Neural cell (in vitro differentiated cells): ENCODE results near the gene IRF3. TPM values are rescaled to one million over a fixed set of nuclear protein-coding genes. Genes with fewer than 3 reads are reported as not detected.

Source experiments
- H2AFZ ChIP-seq: fragments of 200-600, 300-800 bp; sonication (generic), shearing (Covaris generic); 2 replicates; pipeline ENCODE4 v1.6.0; 2014; ENCODE audit warnings: low read depth, mild to moderate bottlenecking, antibody characterized with exemption, low read length, moderate library complexity
- H3F3A ChIP-seq: fragments of 200-600 bp; shearing (Covaris generic); 2 replicates; pipeline ENCODE4 v1.6.1; 2016; ENCODE audit warnings: mild to moderate bottlenecking, moderate library complexity, mixed read lengths, antibody characterized with exemption, low read length; ENCODE audit not compliant: insufficient read depth, poor library complexity, severe bottlenecking
- H3K27ac ChIP-seq: fragments of 200-600, 300-800 bp; sonication (generic), shearing (Covaris generic); 2 replicates; pipeline ENCODE4 v1.5.1; 2014; ENCODE audit warnings: mild to moderate bottlenecking, low read length, moderate library complexity
- H3K27me3 ChIP-seq: fragments of 300-800, 200-600 bp; sonication (generic), shearing (Covaris generic); 2 replicates; pipeline ENCODE4 v1.6.0; 2014; ENCODE audit warnings: mild to moderate bottlenecking, low read depth, low read length, moderate library complexity; ENCODE audit not compliant: insufficient read depth
- H3K36me3 ChIP-seq: fragments of 300-800, 200-600 bp; sonication (generic), shearing (Covaris generic); 2 replicates; pipeline ENCODE4 v1.5.1; 2014; ENCODE audit warnings: mild to moderate bottlenecking, antibody characterized with exemption, low read length, moderate library complexity; ENCODE audit not compliant: insufficient read depth
- H3K4me2 ChIP-seq: fragments of 300-800, 200-600 bp; sonication (generic), shearing (Covaris generic); 2 replicates; pipeline ENCODE4 v1.6.0; 2014; ENCODE audit warnings: mild to moderate bottlenecking, low read length
- H3K4me3 ChIP-seq: fragments of 300-800, 200-600 bp; sonication (generic), shearing (Covaris generic); 2 replicates; pipeline ENCODE4 v1.5.1; 2014; ENCODE audit warnings: mild to moderate bottlenecking, low read length, moderate library complexity
- H3K79me2 ChIP-seq: fragments of 200-600 bp; shearing (Covaris generic); replicated peaks from 2 replicates; pipeline ENCODE4 v1.6.0; 2014; ENCODE audit warnings: mild to moderate bottlenecking, low read length, moderate library complexity; ENCODE audit not compliant: insufficient read depth
- H3K9ac ChIP-seq: fragments of 300-800, 200-600 bp; sonication (generic), shearing (Covaris generic); 2 replicates; pipeline ENCODE4 v1.6.1; 2016; ENCODE audit warnings: mild to moderate bottlenecking, low read length, mixed read lengths
- H3K9me2 ChIP-seq: fragments of 200-600 bp; shearing (Covaris generic); 2 replicates; pipeline ENCODE4 v1.6.1; 2016; ENCODE audit warnings: mild to moderate bottlenecking, low read length, mixed read lengths; ENCODE audit not compliant: insufficient read depth
- H3K9me3 ChIP-seq: fragments of 200-600, 300-800 bp; sonication (generic), shearing (Covaris generic); 2 replicates; pipeline ENCODE4 v1.6.1; 2016; ENCODE audit warnings: mild to moderate bottlenecking, mixed run types, low read length, moderate library complexity, mixed read lengths
- H4K20me1 ChIP-seq: fragments of 200-600 bp; shearing (Covaris generic); 2 replicates; pipeline ENCODE4 v1.6.1; 2016; ENCODE audit warnings: mild to moderate bottlenecking, mixed run types; ENCODE audit not compliant: insufficient read depth
- CTCF ChIP-seq: fragments of 450-650 bp; IDR thresholded peaks from 2 replicates; pipeline ENCODE4 v1.5.1; 2014; ENCODE audit warnings: antibody characterized with exemption, mild to moderate bottlenecking, moderate library complexity; ENCODE audit not compliant: poor library complexity, severe bottlenecking
- EP300 ChIP-seq: fragments of 450-650 bp; conservative IDR thresholded peaks from 2 replicates; pipeline ENCODE4 v1.6.1; 2014; ENCODE audit warnings: antibody characterized with exemption, mild to moderate bottlenecking, moderate library complexity; ENCODE audit not compliant: poor library complexity, severe bottlenecking
- EZH2 ChIP-seq: fragments of 200-600, 300-800 bp; shearing (Covaris generic), sonication (generic); IDR thresholded peaks from 2 replicates; pipeline ENCODE4 v1.6.1; 2014; ENCODE audit warnings: antibody characterized with exemption, low read length, borderline replicate concordance, mild to moderate bottlenecking; ENCODE audit not compliant: insufficient read depth, poor library complexity, severe bottlenecking
- MXI1 ChIP-seq: fragments of 450-650 bp; conservative IDR thresholded peaks from 2 replicates; pipeline ENCODE4 v1.6.1; 2014; ENCODE audit warnings: antibody characterized with exemption, mild to moderate bottlenecking; ENCODE audit not compliant: poor library complexity, severe bottlenecking
- POLR2AphosphoS5 ChIP-seq: IDR thresholded peaks from 2 replicates; pipeline ENCODE4 v1.6.1; 2012
- RAD21 ChIP-seq: fragments of 450-650 bp; conservative IDR thresholded peaks from 2 replicates; pipeline ENCODE4 v1.6.1; 2014; ENCODE audit warnings: antibody characterized with exemption, mild to moderate bottlenecking, moderate library complexity
- REST ChIP-seq: IDR thresholded peaks from 2 replicates; pipeline ENCODE4 v1.6.1; 2012; ENCODE audit warnings: borderline replicate concordance
- SMC3 ChIP-seq: fragments of 450-650 bp; conservative IDR thresholded peaks from 2 replicates; pipeline ENCODE4 v1.6.1; 2014; ENCODE audit warnings: antibody characterized with exemption, mild to moderate bottlenecking, moderate library complexity; ENCODE audit not compliant: poor library complexity
- TAF1 ChIP-seq: IDR thresholded peaks from 2 replicates; pipeline ENCODE4 v1.6.1; 2012; ENCODE audit warnings: low read depth
- polyA plus RNA-seq: library from polyadenylated mRNA; depleted of rRNA; stranded (reverse); fragments of >200 nt; gene quantifications from 2 replicates; pipeline ENCODE4 v1.2.3, GENCODE V29; 2014

Gene IRF3
- polyA plus RNA-seq, 1 donor from 2014 or later: 39.4 TPM

GRCh38 chr19:49616945-49617344 lies 48.7 kb downstream of the IRF3 start:
- H3K27ac ChIP-seq: no peak overlapping the region
- peaks cover 4% of the 10 kb centered on the region for H3K36me3 ChIP-seq
- no peak overlapping the region for H2AFZ ChIP-seq
- H3K27me3 ChIP-seq: no peaks in the 10 kb centered on the region
- no peak overlapping the region for H3K4me3 ChIP-seq
- no peak for TF ChIP-seq MXI1
- TF ChIP-seq EP300: no peak
- TF ChIP-seq CTCF: no peak
- TF ChIP-seq SMC3: no peak
- H4K20me1 ChIP-seq: no peaks in the 10 kb centered on the region
- H3K4me2 ChIP-seq: no peak overlapping the region
- no peaks in the 10 kb centered on the region for H3K9me2 ChIP-seq
- no peaks in the 10 kb centered on the region for H3K9me3 ChIP-seq
- H3K9ac ChIP-seq: no peak overlapping the region
- no peaks in the 10 kb centered on the region for H3F3A ChIP-seq
- H3K79me2 ChIP-seq: peaks cover 4% of the 10 kb centered on the region

- H4K20me1 ChIP-seq: no peaks in the 10 kb centered on the region
- peaks cover 4% of the 10 kb centered on the region for H3K36me3 ChIP-seq
- TF ChIP-seq SMC3 (no peak), MXI1 (no peak), EP300 (no peak), EZH2 (no peak), POLR2AphosphoS5 (no peak), TAF1 (no peak), CTCF (no peak), RAD21 (no peak), REST (no peak)
Measured at GRCh38 chr19:49616532-49616931, 49.1 kb downstream of the IRF3 start.

More at GRCh38 chr19:49616532-49616931, 49.1 kb downstream of the IRF3 start:
- no peaks in the 10 kb centered on the region for H3K27me3 ChIP-seq
- H3K9me2 ChIP-seq: no peaks in the 10 kb centered on the region
- H3F3A ChIP-seq: no peaks in the 10 kb centered on the region
- H2AFZ ChIP-seq: no peak overlapping the region
- no peak overlapping the region for H3K9ac ChIP-seq
- no peak overlapping the region for H3K4me3 ChIP-seq
- H3K27ac ChIP-seq: no peak overlapping the region
- H3K4me2 ChIP-seq: no peak overlapping the region
- H3K9me3 ChIP-seq: no peaks in the 10 kb centered on the region
- peaks cover 4% of the 10 kb centered on the region for H3K79me2 ChIP-seq
